Neural cell (in vitro differentiated cells): ENCODE results near the gene SLC9B1. TPM values are rescaled to one million over a fixed set of nuclear protein-coding genes. Genes with fewer than 3 reads are reported as not detected.

Experiments used
- H2AFZ ChIP-seq: fragments of 200-600, 300-800 bp; sonication (generic), shearing (Covaris generic); 2 replicates; pipeline ENCODE4 v1.6.0; 2014; ENCODE audit warnings: low read depth, mild to moderate bottlenecking, antibody characterized with exemption, low read length, moderate library complexity
- H3F3A ChIP-seq: fragments of 200-600 bp; shearing (Covaris generic); 2 replicates; pipeline ENCODE4 v1.6.1; 2016; ENCODE audit warnings: mild to moderate bottlenecking, moderate library complexity, mixed read lengths, antibody characterized with exemption, low read length; ENCODE audit not compliant: insufficient read depth, poor library complexity, severe bottlenecking
- H3K27ac ChIP-seq: fragments of 200-600, 300-800 bp; sonication (generic), shearing (Covaris generic); 2 replicates; pipeline ENCODE4 v1.5.1; 2014; ENCODE audit warnings: mild to moderate bottlenecking, low read length, moderate library complexity
- H3K27me3 ChIP-seq: fragments of 300-800, 200-600 bp; sonication (generic), shearing (Covaris generic); 2 replicates; pipeline ENCODE4 v1.6.0; 2014; ENCODE audit warnings: mild to moderate bottlenecking, low read depth, low read length, moderate library complexity; ENCODE audit not compliant: insufficient read depth
- H3K36me3 ChIP-seq: fragments of 300-800, 200-600 bp; sonication (generic), shearing (Covaris generic); 2 replicates; pipeline ENCODE4 v1.5.1; 2014; ENCODE audit warnings: mild to moderate bottlenecking, antibody characterized with exemption, low read length, moderate library complexity; ENCODE audit not compliant: insufficient read depth
- H3K4me2 ChIP-seq: fragments of 300-800, 200-600 bp; sonication (generic), shearing (Covaris generic); 2 replicates; pipeline ENCODE4 v1.6.0; 2014; ENCODE audit warnings: mild to moderate bottlenecking, low read length
- H3K4me3 ChIP-seq: fragments of 300-800, 200-600 bp; sonication (generic), shearing (Covaris generic); 2 replicates; pipeline ENCODE4 v1.5.1; 2014; ENCODE audit warnings: mild to moderate bottlenecking, low read length, moderate library complexity
- H3K79me2 ChIP-seq: fragments of 200-600 bp; shearing (Covaris generic); replicated peaks from 2 replicates; pipeline ENCODE4 v1.6.0; 2014; ENCODE audit warnings: mild to moderate bottlenecking, low read length, moderate library complexity; ENCODE audit not compliant: insufficient read depth
- H3K9ac ChIP-seq: fragments of 300-800, 200-600 bp; sonication (generic), shearing (Covaris generic); 2 replicates; pipeline ENCODE4 v1.6.1; 2016; ENCODE audit warnings: mild to moderate bottlenecking, low read length, mixed read lengths
- H3K9me2 ChIP-seq: fragments of 200-600 bp; shearing (Covaris generic); 2 replicates; pipeline ENCODE4 v1.6.1; 2016; ENCODE audit warnings: mild to moderate bottlenecking, low read length, mixed read lengths; ENCODE audit not compliant: insufficient read depth
- H3K9me3 ChIP-seq: fragments of 200-600, 300-800 bp; sonication (generic), shearing (Covaris generic); 2 replicates; pipeline ENCODE4 v1.6.1; 2016; ENCODE audit warnings: mild to moderate bottlenecking, mixed run types, low read length, moderate library complexity, mixed read lengths
- H4K20me1 ChIP-seq: fragments of 200-600 bp; shearing (Covaris generic); 2 replicates; pipeline ENCODE4 v1.6.1; 2016; ENCODE audit warnings: mild to moderate bottlenecking, mixed run types; ENCODE audit not compliant: insufficient read depth
- CTCF ChIP-seq: fragments of 450-650 bp; IDR thresholded peaks from 2 replicates; pipeline ENCODE4 v1.5.1; 2014; ENCODE audit warnings: antibody characterized with exemption, mild to moderate bottlenecking, moderate library complexity; ENCODE audit not compliant: poor library complexity, severe bottlenecking
- EP300 ChIP-seq: fragments of 450-650 bp; conservative IDR thresholded peaks from 2 replicates; pipeline ENCODE4 v1.6.1; 2014; ENCODE audit warnings: antibody characterized with exemption, mild to moderate bottlenecking, moderate library complexity; ENCODE audit not compliant: poor library complexity, severe bottlenecking
- EZH2 ChIP-seq: fragments of 200-600, 300-800 bp; shearing (Covaris generic), sonication (generic); IDR thresholded peaks from 2 replicates; pipeline ENCODE4 v1.6.1; 2014; ENCODE audit warnings: antibody characterized with exemption, low read length, borderline replicate concordance, mild to moderate bottlenecking; ENCODE audit not compliant: insufficient read depth, poor library complexity, severe bottlenecking
- MXI1 ChIP-seq: fragments of 450-650 bp; conservative IDR thresholded peaks from 2 replicates; pipeline ENCODE4 v1.6.1; 2014; ENCODE audit warnings: antibody characterized with exemption, mild to moderate bottlenecking; ENCODE audit not compliant: poor library complexity, severe bottlenecking
- POLR2AphosphoS5 ChIP-seq: IDR thresholded peaks from 2 replicates; pipeline ENCODE4 v1.6.1; 2012
- RAD21 ChIP-seq: fragments of 450-650 bp; conservative IDR thresholded peaks from 2 replicates; pipeline ENCODE4 v1.6.1; 2014; ENCODE audit warnings: antibody characterized with exemption, mild to moderate bottlenecking, moderate library complexity
- SMC3 ChIP-seq: fragments of 450-650 bp; conservative IDR thresholded peaks from 2 replicates; pipeline ENCODE4 v1.6.1; 2014; ENCODE audit warnings: antibody characterized with exemption, mild to moderate bottlenecking, moderate library complexity; ENCODE audit not compliant: poor library complexity
- TAF1 ChIP-seq: IDR thresholded peaks from 2 replicates; pipeline ENCODE4 v1.6.1; 2012; ENCODE audit warnings: low read depth
- polyA plus RNA-seq: library from polyadenylated mRNA; depleted of rRNA; stranded (reverse); fragments of >200 nt; gene quantifications from 2 replicates; pipeline ENCODE4 v1.2.3, GENCODE V29; 2014
- TF ChIP-seq, protein P1 (sequence below): IDR thresholded peaks from 2 replicates; pipeline ENCODE4 v1.6.1; 2012; ENCODE audit warnings: borderline replicate concordance

SLC9B1 gene
- polyA plus RNA-seq, 1 donor from 2014 or later: not detected

GRCh38 chr4:103044183-103044582 lies 24.7 kb upstream of the SLC9B1 start:
- no peak for TF ChIP-seq CTCF
- TF ChIP-seq MXI1: no peak
- TF ChIP-seq SMC3: no peak
- TF ChIP-seq EP300: no peak
- no peak for TF ChIP-seq POLR2AphosphoS5
- TF ChIP-seq RAD21: no peak
- no peak for TF ChIP-seq EZH2
- TF ChIP-seq TAF1: no peak
- TF ChIP-seq, protein P1, sequence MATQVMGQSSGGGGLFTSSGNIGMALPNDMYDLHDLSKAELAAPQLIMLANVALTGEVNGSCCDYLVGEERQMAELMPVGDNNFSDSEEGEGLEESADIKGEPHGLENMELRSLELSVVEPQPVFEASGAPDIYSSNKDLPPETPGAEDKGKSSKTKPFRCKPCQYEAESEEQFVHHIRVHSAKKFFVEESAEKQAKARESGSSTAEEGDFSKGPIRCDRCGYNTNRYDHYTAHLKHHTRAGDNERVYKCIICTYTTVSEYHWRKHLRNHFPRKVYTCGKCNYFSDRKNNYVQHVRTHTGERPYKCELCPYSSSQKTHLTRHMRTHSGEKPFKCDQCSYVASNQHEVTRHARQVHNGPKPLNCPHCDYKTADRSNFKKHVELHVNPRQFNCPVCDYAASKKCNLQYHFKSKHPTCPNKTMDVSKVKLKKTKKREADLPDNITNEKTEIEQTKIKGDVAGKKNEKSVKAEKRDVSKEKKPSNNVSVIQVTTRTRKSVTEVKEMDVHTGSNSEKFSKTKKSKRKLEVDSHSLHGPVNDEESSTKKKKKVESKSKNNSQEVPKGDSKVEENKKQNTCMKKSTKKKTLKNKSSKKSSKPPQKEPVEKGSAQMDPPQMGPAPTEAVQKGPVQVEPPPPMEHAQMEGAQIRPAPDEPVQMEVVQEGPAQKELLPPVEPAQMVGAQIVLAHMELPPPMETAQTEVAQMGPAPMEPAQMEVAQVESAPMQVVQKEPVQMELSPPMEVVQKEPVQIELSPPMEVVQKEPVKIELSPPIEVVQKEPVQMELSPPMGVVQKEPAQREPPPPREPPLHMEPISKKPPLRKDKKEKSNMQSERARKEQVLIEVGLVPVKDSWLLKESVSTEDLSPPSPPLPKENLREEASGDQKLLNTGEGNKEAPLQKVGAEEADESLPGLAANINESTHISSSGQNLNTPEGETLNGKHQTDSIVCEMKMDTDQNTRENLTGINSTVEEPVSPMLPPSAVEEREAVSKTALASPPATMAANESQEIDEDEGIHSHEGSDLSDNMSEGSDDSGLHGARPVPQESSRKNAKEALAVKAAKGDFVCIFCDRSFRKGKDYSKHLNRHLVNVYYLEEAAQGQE: no peak
- H3K36me3 ChIP-seq: no peaks in the 10 kb centered on the region
- H3K27me3 ChIP-seq: no peaks in the 10 kb centered on the region
- H3K9me2 ChIP-seq: no peaks in the 10 kb centered on the region
- no peak overlapping the region for H3K27ac ChIP-seq
- H2AFZ ChIP-seq: no peak overlapping the region
- H3K4me2 ChIP-seq: no peak overlapping the region
- H3K4me3 ChIP-seq: no peak overlapping the region
- H3K9me3 ChIP-seq: no peaks in the 10 kb centered on the region
- no peaks in the 10 kb centered on the region for H3F3A ChIP-seq
- no peaks in the 10 kb centered on the region for H4K20me1 ChIP-seq
- H3K9ac ChIP-seq: no peak overlapping the region
- H3K79me2 ChIP-seq: no peaks in the 10 kb centered on the region

DNA sequence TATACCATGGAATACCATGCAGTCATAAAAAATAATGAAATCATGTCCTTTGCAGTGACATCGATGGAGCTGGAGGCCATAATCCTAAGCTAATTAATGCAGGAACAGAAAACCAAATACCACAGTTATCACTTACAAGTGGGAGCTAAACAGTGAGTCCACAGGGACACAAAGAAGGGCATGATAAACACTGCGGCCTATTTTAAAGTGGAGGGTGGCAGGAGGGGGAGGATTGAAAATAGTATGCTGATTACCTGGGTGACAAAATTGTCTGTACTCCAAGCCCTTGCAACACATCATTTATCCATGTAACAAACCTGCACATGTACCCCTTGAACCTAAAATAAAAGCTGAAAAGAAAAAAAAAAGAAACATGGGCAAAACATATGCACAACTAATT lies 16.7 kb upstream of the SLC9B1 start:
- H3K9ac ChIP-seq: no peak overlapping the region
- TF ChIP-seq EZH2 (no peak), POLR2AphosphoS5 (no peak), CTCF (no peak), TAF1 (no peak), RAD21 (no peak), SMC3 (no peak), MXI1 (no peak), EP300 (no peak)
- TF ChIP-seq, protein P1: no peak

More for the DNA sequence above, 16.7 kb upstream of the SLC9B1 start:
- H3K27ac ChIP-seq: no peak overlapping the region
- H3K4me2 ChIP-seq: no peak overlapping the region
- H3K4me3 ChIP-seq: no peak overlapping the region
- no peaks in the 10 kb centered on the region for H4K20me1 ChIP-seq
- H3K9me3 ChIP-seq: no peaks in the 10 kb centered on the region
- peaks cover 4% of the 10 kb centered on the region for H3K36me3 ChIP-seq
- no peaks in the 10 kb centered on the region for H3K27me3 ChIP-seq
- H2AFZ ChIP-seq: no peak overlapping the region
- H3F3A ChIP-seq: no peaks in the 10 kb centered on the region
- H3K79me2 ChIP-seq: no peaks in the 10 kb centered on the region
- H3K9me2 ChIP-seq: no peaks in the 10 kb centered on the region
